BLaER1 (cell line): Measurements from ENCODE around the gene CYB5D1.
A peak's percentile ranks its signal among the peaks of the same experiment; 100 is the strongest.

ENCODE experiments used
- H3K27ac ChIP-seq: shearing (Covaris generic); formaldehyde crosslinking; 2 replicates; pipeline ENCODE4 v1.8.1; 2022
- H3K27me3 ChIP-seq: shearing (Covaris generic); formaldehyde crosslinking; 2 replicates; pipeline ENCODE4 v1.8.1; 2022
- H3K36me3 ChIP-seq: shearing (Covaris generic); formaldehyde crosslinking; 2 replicates; pipeline ENCODE4 v1.8.1; 2022
- H3K4me1 ChIP-seq: shearing (Covaris generic); formaldehyde crosslinking; 2 replicates; pipeline ENCODE4 v1.8.1; 2022
- H3K4me2 ChIP-seq: shearing (Covaris generic); formaldehyde crosslinking; 2 replicates; pipeline ENCODE4 v1.8.1; 2022
- H3K4me3 ChIP-seq: shearing (Covaris generic); formaldehyde crosslinking; 2 replicates; pipeline ENCODE4 v1.8.1; 2022
- H3K9ac ChIP-seq: shearing (Covaris generic); formaldehyde crosslinking; 2 replicates; pipeline ENCODE4 v1.8.1; 2022
- H3K9me3 ChIP-seq: shearing (Covaris generic); formaldehyde crosslinking; 2 replicates; pipeline ENCODE4 v1.8.1; 2022
- H4K20me1 ChIP-seq: shearing (Covaris generic); formaldehyde crosslinking; 2 replicates; pipeline ENCODE4 v1.8.1; 2022
- Cebpa-rat ChIP-seq: shearing (Covaris generic); IDR thresholded peaks from 2 replicates; pipeline ENCODE4 v1.8.1; 2022

Gene CYB5D1

DNA sequence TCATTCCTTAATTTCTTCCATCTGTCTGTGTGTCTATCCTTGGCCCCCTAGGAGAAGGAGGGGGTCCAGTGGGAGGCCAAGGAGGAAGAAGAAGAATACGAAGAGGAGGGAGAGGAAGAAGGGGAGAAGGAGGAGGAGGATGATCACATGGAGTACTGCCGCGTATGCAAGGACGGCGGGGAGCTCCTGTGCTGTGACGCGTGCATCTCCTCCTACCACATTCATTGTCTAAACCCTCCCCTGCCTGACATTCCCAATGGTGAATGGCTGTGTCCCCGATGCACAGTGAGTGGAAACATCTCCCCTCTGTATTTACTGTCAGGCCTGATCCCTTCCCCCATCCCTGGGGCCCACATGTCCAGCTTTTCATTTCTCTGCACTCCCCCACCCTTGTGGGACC lies 37.1 kb downstream of the CYB5D1 start:
- Histone ChIP-seq H3K36me3 (peaks cover 100% of the 10 kb centered on the region), H3K9me3 (no peaks in the 10 kb centered on the region), H3K4me1 (peaks cover 6% of the 10 kb centered on the region), H3K27ac (no peak overlapping the region), H3K4me2 (no peak overlapping the region), H3K27me3 (no peaks in the 10 kb centered on the region), H3K4me3 (no peak overlapping the region), H3K9ac (no peak overlapping the region), H4K20me1 (peaks cover 54% of the 10 kb centered on the region)
- TF ChIP-seq Cebpa-rat = no peak

DNA sequence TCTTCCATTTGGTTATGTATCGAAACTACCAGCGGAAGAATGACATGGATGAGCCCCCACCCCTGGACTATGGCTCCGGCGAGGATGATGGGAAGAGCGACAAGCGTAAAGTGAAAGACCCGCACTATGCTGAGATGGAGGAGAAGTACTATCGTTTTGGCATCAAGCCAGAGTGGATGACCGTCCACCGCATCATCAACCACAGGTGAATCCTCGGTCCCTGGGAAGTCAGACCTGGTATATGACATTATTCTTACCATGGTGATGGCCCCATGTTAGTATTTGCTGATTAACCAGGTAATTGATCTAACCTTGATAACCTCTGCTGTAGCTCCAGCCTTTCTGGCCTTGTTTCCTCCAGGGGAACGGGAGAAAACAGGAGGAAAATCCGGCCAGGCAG lies 39.3 kb downstream of the CYB5D1 start:
- no peaks in the 10 kb centered on the region for H3K9me3 ChIP-seq
- H3K27ac ChIP-seq = no peak overlapping the region
- no peak overlapping the region for H3K9ac ChIP-seq
- H3K4me2 ChIP-seq = no peak overlapping the region
- peaks cover 39% of the 10 kb centered on the region; the same call in 1 of the 2 replicates for H4K20me1 ChIP-seq
- H3K4me3 ChIP-seq = no peak overlapping the region
- no peaks in the 10 kb centered on the region for H3K4me1 ChIP-seq
- TF ChIP-seq Cebpa-rat = no peak
- H3K27me3 ChIP-seq = no peaks in the 10 kb centered on the region
- H3K36me3 ChIP-seq = peaks cover 100% of the 10 kb centered on the region

DNA sequence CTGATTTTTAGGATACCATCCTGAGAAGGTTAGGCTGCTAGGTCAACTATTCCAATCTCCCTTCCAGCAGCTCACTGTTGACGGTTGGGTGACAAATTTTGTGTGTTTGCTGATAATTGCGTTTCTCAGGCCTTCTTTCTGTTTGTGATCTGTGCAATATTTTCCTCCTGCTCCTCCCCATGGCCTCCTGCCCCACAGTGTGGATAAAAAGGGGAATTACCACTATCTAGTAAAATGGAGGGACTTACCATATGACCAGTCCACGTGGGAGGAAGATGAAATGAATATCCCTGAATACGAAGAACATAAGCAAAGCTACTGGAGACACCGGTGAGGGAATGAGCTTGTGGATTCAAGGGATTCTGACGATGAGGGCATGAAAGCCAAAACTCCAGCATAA lies 40.0 kb downstream of the CYB5D1 start:
- Histone ChIP-seq H3K4me3 (no peak overlapping the region), H3K36me3 (peaks cover 100% of the 10 kb centered on the region), H3K27ac (no peak overlapping the region), H3K9ac (no peak overlapping the region), H3K9me3 (no peaks in the 10 kb centered on the region), H3K4me2 (no peak overlapping the region), H4K20me1 (peaks cover 39% of the 10 kb centered on the region; the same call in 1 of the 2 replicates), H3K27me3 (no peaks in the 10 kb centered on the region), H3K4me1 (no peaks in the 10 kb centered on the region)
- TF ChIP-seq Cebpa-rat = no peak

DNA sequence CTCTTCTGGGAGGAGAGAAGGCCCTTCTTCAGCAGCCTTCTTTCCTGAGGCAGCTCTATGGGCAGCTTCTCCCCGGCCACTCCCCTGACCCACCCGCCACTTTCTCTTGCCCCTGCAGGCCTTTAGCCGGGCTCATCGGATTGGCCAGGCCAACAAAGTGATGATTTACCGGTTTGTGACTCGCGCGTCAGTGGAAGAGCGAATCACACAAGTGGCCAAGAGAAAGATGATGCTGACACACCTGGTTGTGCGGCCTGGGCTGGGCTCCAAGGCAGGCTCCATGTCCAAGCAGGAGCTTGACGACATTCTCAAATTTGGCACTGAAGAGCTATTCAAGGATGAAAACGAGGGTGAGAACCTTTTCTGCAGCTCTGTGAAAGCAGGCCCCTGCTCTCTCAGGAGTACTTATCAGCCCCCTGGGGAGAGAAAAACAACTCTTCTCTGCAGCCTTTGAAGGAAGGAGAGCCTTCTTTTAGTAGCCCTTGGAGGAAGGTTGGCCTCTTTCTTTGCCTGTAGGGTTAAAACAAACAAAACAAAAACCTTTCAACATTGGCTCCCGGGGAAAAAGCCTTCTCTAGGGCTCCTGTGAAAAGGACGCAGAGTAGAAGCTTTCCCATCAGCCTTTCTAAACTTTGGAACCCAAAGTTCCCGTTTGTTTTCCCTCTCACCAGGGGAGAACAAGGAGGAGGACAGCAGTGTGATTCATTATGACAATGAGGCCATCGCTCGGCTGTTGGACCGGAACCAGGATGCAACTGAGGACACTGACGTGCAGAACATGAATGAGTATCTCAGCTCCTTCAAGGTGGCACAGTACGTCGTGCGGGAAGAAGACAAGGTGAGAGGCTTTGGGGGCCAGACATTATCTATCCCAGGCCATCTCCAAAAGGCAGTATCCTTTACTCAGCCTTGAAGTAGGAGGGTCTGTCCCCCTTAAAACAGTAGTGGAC lies 45.6 kb downstream of the CYB5D1 start:
- no peak overlapping the region for H3K4me2 ChIP-seq
- H4K20me1 ChIP-seq = peaks cover 36% of the 10 kb centered on the region
- TF ChIP-seq Cebpa-rat = no peak
- H3K9me3 ChIP-seq = no peaks in the 10 kb centered on the region
- no peak overlapping the region; the same call in 1 of the 2 replicates for H3K9ac ChIP-seq
- H3K4me1 ChIP-seq = peaks cover 9% of the 10 kb centered on the region
- H3K4me3 ChIP-seq = no peak overlapping the region
- no peak overlapping the region for H3K27ac ChIP-seq
- H3K36me3 ChIP-seq = peaks cover 100% of the 10 kb centered on the region
- no peaks in the 10 kb centered on the region for H3K27me3 ChIP-seq

DNA sequence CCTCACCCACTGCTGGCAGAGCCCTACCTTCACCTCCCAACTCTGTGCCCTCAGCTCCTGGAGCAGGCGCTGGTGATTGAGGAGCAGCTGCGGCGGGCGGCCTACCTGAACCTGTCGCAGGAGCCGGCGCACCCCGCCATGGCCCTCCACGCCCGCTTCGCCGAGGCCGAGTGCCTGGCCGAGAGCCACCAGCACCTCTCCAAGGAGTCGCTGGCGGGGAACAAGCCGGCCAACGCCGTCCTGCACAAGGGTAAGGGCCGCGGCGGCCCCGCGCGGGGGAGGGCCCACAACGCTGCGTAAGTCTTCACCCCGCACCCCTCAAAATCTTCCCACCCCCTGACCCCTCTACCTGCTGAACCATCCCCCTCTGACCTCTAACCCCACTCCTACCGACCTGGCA lies 51.3 kb downstream of the CYB5D1 start:
- Histone ChIP-seq H3K27me3 (no peaks in the 10 kb centered on the region), H3K9me3 (no peaks in the 10 kb centered on the region), H3K36me3 (peaks cover 84% of the 10 kb centered on the region), H4K20me1 (peaks cover 66% of the 10 kb centered on the region), H3K27ac (no peak overlapping the region), H3K4me3 (no peak overlapping the region), H3K9ac (0 out of 2 replicates have a peak overlapping the region, but pooled peaks have one; percentile 38), H3K4me2 (no peak overlapping the region), H3K4me1 (peaks cover 25% of the 10 kb centered on the region)
- TF ChIP-seq Cebpa-rat = no peak

DNA sequence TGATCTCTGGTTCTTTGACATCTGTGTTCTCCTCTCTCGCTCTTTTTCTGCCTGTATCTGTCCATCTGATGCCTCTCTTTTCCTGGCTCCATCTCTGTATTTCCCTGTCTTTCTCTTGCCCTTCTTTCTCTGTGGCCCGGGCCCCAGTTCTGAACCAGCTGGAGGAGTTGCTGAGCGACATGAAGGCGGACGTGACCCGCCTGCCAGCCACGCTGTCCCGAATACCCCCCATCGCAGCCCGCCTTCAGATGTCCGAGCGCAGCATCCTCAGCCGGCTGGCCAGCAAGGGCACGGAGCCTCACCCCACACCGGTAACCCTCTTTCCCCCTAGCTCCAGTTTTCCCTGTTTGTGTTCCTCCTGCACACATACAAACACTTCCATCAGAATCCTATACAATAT lies 52.5 kb downstream of the CYB5D1 start:
- Histone ChIP-seq H3K36me3 (peaks cover 72% of the 10 kb centered on the region), H3K4me1 (peaks cover 37% of the 10 kb centered on the region), H4K20me1 (peaks cover 66% of the 10 kb centered on the region), H3K27me3 (no peaks in the 10 kb centered on the region), H3K4me2 (no peak overlapping the region), H3K4me3 (no peak overlapping the region), H3K9ac (no peak overlapping the region; the same call in 1 of the 2 replicates), H3K27ac (no peak overlapping the region), H3K9me3 (no peaks in the 10 kb centered on the region)
- no peak for TF ChIP-seq Cebpa-rat

DNA sequence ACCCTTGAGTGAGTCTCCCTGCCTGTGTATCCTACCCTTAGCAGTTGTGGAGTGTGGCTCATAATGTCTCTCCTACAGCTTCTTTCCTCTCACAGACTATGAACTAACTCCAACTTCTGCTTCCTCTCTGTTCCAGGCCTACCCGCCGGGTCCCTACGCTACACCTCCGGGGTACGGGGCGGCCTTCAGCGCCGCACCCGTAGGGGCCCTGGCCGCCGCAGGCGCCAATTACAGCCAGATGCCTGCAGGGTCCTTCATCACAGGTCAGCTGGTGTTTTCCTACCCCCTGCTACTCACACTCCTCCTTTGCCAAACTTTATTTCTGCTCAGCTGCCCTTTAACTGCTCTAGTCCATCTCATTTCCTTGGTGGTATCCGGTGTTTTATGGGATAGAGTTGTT lies 52.9 kb downstream of the CYB5D1 start:
- Histone ChIP-seq H4K20me1 (peaks cover 66% of the 10 kb centered on the region), H3K4me3 (no peak overlapping the region), H3K9me3 (no peaks in the 10 kb centered on the region), H3K27me3 (no peaks in the 10 kb centered on the region), H3K4me2 (no peak overlapping the region), H3K27ac (no peak overlapping the region), H3K36me3 (peaks cover 68% of the 10 kb centered on the region), H3K4me1 (peaks cover 36% of the 10 kb centered on the region), H3K9ac (peak overlapping the region; percentile 12; the same call in 1 of the 2 replicates)
- TF ChIP-seq Cebpa-rat = no peak

DNA sequence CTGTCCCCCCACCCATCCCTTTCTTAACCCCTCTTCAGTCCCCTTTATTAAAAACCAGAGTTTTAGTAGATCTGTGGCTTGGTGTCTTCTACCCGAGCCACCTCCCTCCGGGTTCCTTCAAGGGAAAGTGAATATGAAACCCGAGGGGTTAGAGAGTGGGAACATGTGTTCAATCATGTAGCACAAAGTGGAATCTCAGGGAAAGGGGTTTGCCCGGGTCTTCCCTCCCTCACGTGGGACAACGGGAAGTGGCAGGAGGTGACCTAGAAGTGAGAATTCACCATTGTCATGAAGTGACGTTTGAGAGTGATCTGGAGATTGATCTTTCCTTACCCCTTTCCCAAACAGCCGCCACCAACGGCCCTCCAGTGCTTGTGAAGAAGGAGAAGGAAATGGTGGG lies 53.3 kb downstream of the CYB5D1 start:
- no peak overlapping the region for H3K27ac ChIP-seq
- no peak overlapping the region for H3K4me2 ChIP-seq
- peaks cover 64% of the 10 kb centered on the region for H3K36me3 ChIP-seq

More for the DNA sequence above, 53.3 kb downstream of the CYB5D1 start:
- peak overlapping the region; percentile 46; the same call in 1 of the 2 replicates for H3K9ac ChIP-seq
- no peak overlapping the region for H3K4me3 ChIP-seq
- TF ChIP-seq Cebpa-rat = no peak
- peaks cover 34% of the 10 kb centered on the region for H3K4me1 ChIP-seq
- peaks cover 66% of the 10 kb centered on the region for H4K20me1 ChIP-seq
- no peaks in the 10 kb centered on the region for H3K27me3 ChIP-seq
- H3K9me3 ChIP-seq = no peaks in the 10 kb centered on the region
